OCI-LY7 (cell line): Measurements from ENCODE around the gene IRX2. TPM values are rescaled to one million over a fixed set of nuclear protein-coding genes. Genes with fewer than 3 reads are reported as not detected.

Experiments
- BruUV-seq: library from RNA; stranded (reverse); fragments of 400-500 nt; replicated peaks from 2 replicates; lab custom pipeline; 2021; lab: Mats Ljungman, UMichigan
- CTCF ChIA-PET: fragments of 300-600 bp; sonication (Branson Sonifier 250); formaldehyde crosslinking; loops from one replicate; lab custom pipeline; 2022; ENCODE audit warnings: antibody characterized with exemption; ENCODE audit not compliant: unreplicated experiment; lab: Charles Lee
- POLR2A ChIA-PET: fragments of 300-600 bp; sonication (Branson Sonifier 250); formaldehyde crosslinking; loops from one replicate; lab custom pipeline; 2022; ENCODE audit warnings: antibody characterized with exemption; lab: Charles Lee
- DNase-seq: peaks from one replicate; pipeline ENCODE4 v3.0.0-alpha.2; 2015; ENCODE audit warnings: low spot score
- H2AFZ ChIP-seq: fragments of 200-600 bp; sonication (generic), shearing (Covaris generic); 2 replicates; pipeline ENCODE4 v1.6.1; 2014; ENCODE audit warnings: mild to moderate bottlenecking, antibody characterized with exemption, low read length, moderate library complexity
- H3K27ac ChIP-seq: fragments of 200-600 bp; sonication (generic); 2 replicates; pipeline ENCODE4 v1.5.1; 2014; ENCODE audit warnings: mixed run types, low read depth, mild to moderate bottlenecking, moderate library complexity, low read length, inconsistent platforms; ENCODE audit not compliant: poor library complexity, severe bottlenecking
- H3K36me3 ChIP-seq: fragments of 200-600 bp; sonication (generic); 2 replicates; pipeline ENCODE4 v1.6.1; 2014; ENCODE audit warnings: mild to moderate bottlenecking, antibody characterized with exemption, low read length, moderate library complexity, mixed read lengths; ENCODE audit not compliant: insufficient read depth
- H3K4me1 ChIP-seq: fragments of 200-600 bp; sonication (generic); 2 replicates; pipeline ENCODE4 v1.5.1; 2014; ENCODE audit warnings: mild to moderate bottlenecking, low read length; ENCODE audit not compliant: insufficient read depth, poor library complexity, severe bottlenecking
- H3K4me2 ChIP-seq: fragments of 200-600 bp; sonication (generic); 2 replicates; pipeline ENCODE4 v1.6.1; 2014; ENCODE audit warnings: mild to moderate bottlenecking, low read length
- H3K4me3 ChIP-seq: fragments of 200-600 bp; sonication (generic); 2 replicates; pipeline ENCODE4 v1.5.1; 2014; ENCODE audit warnings: mild to moderate bottlenecking, low read depth, low read length; ENCODE audit not compliant: poor library complexity, severe bottlenecking
- H3K79me2 ChIP-seq: fragments of 200-600 bp; sonication (generic); 2 replicates; pipeline ENCODE4 v1.6.1; 2016; ENCODE audit warnings: low read depth, mild to moderate bottlenecking, low read length, moderate library complexity, mixed read lengths; ENCODE audit not compliant: insufficient read depth
- H3K9me2 ChIP-seq: fragments of 200-600 bp; sonication (generic); 2 replicates; pipeline ENCODE4 v1.6.1; 2016; ENCODE audit warnings: mild to moderate bottlenecking, low read length, mixed read lengths; ENCODE audit not compliant: insufficient read depth
- H3K9me3 ChIP-seq: fragments of 200-600 bp; sonication (generic); 2 replicates; pipeline ENCODE4 v1.6.1; 2014; ENCODE audit warnings: mild to moderate bottlenecking, mixed run types, low read length, mixed read lengths
- H4K20me1 ChIP-seq: fragments of 200-600 bp; sonication (generic); 2 replicates; pipeline ENCODE4 v1.6.1; 2014; ENCODE audit warnings: mild to moderate bottlenecking, antibody characterized with exemption, low read length, moderate library complexity, mixed read lengths; ENCODE audit not compliant: insufficient read depth
- EZH2phosphoT487 ChIP-seq: fragments of 200-600 bp; sonication (generic); IDR thresholded peaks from 2 replicates; pipeline ENCODE4 v1.6.1; 2018; ENCODE audit warnings: low read depth, borderline replicate concordance, mild to moderate bottlenecking, mixed run types, antibody characterized with exemption, low read length, moderate library complexity, mixed read lengths
- intact Hi-C: fragments of 100-400 bp; cut with micrococcal nuclease; formaldehyde crosslinking; loops from one replicate; pipeline ENCODE4 v1.10.0; 2022; ENCODE audit not compliant: unreplicated experiment
- total RNA-seq, 2 experiments: library from RNA; depleted of rRNA in 1 of 2; stranded (reverse); fragments of >200 nt in 1 of 2; shearing (Covaris generic) in 1 of 2; gene quantifications; 2 replicates each; pipeline ENCODE4 v1.2.3, GENCODE V29; 2014 to 2022
- TF ChIP-seq, protein P1 (sequence below): fragments of 200-600 bp; sonication (generic); conservative IDR thresholded peaks from 2 replicates; pipeline ENCODE4 v1.5.1; 2014; ENCODE audit warnings: mild to moderate bottlenecking, antibody characterized with exemption, low read length, moderate library complexity, mixed read lengths

The IRX2 gene
- total RNA-seq, 2 experiments from 2014 or later = not detected

DNA sequence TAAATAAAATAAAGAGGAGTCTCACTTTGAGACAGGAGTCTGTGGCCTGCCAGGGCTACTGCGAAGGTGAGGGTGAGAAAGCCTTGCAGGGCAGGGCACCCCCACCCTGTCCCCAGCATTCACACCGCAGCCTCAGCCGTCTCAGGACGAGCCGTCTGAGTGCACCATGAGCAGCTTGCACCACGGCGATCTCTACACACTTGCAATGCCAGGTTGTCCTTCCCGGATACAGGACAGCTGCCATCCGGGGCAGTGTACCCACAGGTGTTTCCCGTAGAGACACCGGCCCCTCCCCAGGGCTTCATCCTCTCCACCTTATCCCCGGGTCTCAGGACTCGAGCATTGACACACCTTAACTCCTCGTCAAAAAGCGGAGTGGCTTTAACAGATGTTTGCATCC lies 43.3 kb downstream of the IRX2 start:
- Histone ChIP-seq H3K4me1 (no peaks in the 10 kb centered on the region), H3K27ac (no peak overlapping the region), H4K20me1 (no peaks in the 10 kb centered on the region), H3K9me2 (no peaks in the 10 kb centered on the region), H3K4me3 (no peak overlapping the region), H3K36me3 (no peaks in the 10 kb centered on the region), H2AFZ (no peak overlapping the region), H3K79me2 (no peaks in the 10 kb centered on the region), H3K9me3 (no peaks in the 10 kb centered on the region), H3K4me2 (no peak overlapping the region)
- TF ChIP-seq, protein P1, sequence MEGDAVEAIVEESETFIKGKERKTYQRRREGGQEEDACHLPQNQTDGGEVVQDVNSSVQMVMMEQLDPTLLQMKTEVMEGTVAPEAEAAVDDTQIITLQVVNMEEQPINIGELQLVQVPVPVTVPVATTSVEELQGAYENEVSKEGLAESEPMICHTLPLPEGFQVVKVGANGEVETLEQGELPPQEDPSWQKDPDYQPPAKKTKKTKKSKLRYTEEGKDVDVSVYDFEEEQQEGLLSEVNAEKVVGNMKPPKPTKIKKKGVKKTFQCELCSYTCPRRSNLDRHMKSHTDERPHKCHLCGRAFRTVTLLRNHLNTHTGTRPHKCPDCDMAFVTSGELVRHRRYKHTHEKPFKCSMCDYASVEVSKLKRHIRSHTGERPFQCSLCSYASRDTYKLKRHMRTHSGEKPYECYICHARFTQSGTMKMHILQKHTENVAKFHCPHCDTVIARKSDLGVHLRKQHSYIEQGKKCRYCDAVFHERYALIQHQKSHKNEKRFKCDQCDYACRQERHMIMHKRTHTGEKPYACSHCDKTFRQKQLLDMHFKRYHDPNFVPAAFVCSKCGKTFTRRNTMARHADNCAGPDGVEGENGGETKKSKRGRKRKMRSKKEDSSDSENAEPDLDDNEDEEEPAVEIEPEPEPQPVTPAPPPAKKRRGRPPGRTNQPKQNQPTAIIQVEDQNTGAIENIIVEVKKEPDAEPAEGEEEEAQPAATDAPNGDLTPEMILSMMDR = no peak
- no peak for TF ChIP-seq EZH2phosphoT487
- no peak for DNase-seq
- ChIA-PET POLR2A (no interaction called here), CTCF (no interaction called here)
- intact Hi-C loops = no loop called here
- BruUV-seq = no TSS peak

GRCh38 chr5:2705861-2706260 lies 45.6 kb downstream of the IRX2 start:
- no peak overlapping the region for H3K4me3 ChIP-seq
- H4K20me1 ChIP-seq = no peaks in the 10 kb centered on the region

DNA sequence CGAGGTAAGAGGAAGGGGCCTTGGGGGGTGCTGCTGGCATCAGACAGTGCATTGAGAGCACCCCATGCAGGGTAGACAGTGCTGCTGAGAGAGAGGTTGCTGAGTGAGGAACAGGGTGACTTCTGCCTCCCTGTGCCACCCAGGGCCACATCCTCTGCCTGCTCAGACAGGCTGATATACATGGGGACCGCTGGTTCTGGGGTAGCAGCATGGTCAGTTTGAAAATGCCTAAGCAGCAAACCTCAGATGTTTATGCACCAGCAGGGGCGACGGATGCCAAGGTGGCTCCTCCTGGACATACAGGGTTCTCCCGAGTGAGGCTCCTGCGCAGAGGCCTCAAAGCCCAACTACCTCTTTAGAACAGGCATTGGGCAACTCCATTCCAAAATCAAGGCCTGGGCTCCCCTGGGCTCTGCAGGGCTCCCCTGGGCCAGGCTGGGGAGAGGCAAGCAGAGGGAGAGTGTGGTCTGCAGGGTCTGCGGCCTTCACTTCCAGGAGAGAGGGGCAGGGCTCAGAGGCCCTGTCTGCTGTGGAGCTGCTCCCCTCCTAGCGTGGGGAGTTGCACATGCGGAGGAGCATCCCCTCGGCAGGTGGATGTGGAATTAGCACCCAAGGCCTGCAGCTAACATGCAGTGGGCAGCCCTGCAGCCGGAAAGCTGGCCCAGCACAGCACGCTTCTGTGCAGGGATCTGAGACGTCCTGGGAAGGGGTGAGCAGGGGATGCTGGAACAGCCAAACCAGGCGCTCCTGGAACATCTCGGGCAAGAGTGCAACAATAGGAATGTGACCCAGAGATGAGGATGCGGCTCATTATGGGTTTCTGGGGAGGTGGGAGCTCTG lies 46.5 kb downstream of the IRX2 start:
- no peak for DNase-seq
- no peak overlapping the region for H3K27ac ChIP-seq
- TF ChIP-seq, protein P1 = no peak
- TF ChIP-seq EZH2phosphoT487 = no peak
- intact Hi-C loops = no loop called here
- BruUV-seq = no TSS peak
- no peaks in the 10 kb centered on the region for H3K79me2 ChIP-seq
- no peak overlapping the region for H3K4me3 ChIP-seq
- H3K36me3 ChIP-seq = no peaks in the 10 kb centered on the region
- H3K9me3 ChIP-seq = no peaks in the 10 kb centered on the region
- H2AFZ ChIP-seq = no peak overlapping the region
- H3K9me2 ChIP-seq = no peaks in the 10 kb centered on the region
- H3K4me2 ChIP-seq = no peak overlapping the region
- ChIA-PET CTCF (no interaction called here), POLR2A (no interaction called here)
- H4K20me1 ChIP-seq = no peaks in the 10 kb centered on the region
- no peaks in the 10 kb centered on the region for H3K4me1 ChIP-seq

More at GRCh38 chr5:2705861-2706260, 45.6 kb downstream of the IRX2 start:
- Histone ChIP-seq H3K9me3 (no peaks in the 10 kb centered on the region), H2AFZ (no peak overlapping the region), H3K4me2 (no peak overlapping the region), H3K4me1 (no peaks in the 10 kb centered on the region), H3K9me2 (no peaks in the 10 kb centered on the region), H3K79me2 (no peaks in the 10 kb centered on the region), H3K27ac (no peak overlapping the region), H3K36me3 (no peaks in the 10 kb centered on the region)
- ChIA-PET CTCF (no interaction called here), POLR2A (no interaction called here)
- TF ChIP-seq EZH2phosphoT487 = no peak
- TF ChIP-seq, protein P1 = no peak
- no TSS peak for BruUV-seq
- intact Hi-C loops = no loop called here
- DNase-seq = no peak
